Activated CD8-positive, alpha-beta memory T cell treated with anti-CD3 and anti-CD28 coated beads for 1 hour (primary cell): ENCODE data around the gene GVQW3.
"Not testable (repeated sequence)": the region's sequence is repeated elsewhere in the genome, so short reads cannot be mapped to it uniquely, and the experiment has no call there.

ENCODE experiments used
- DNase-seq, 2 donors: peaks; one replicate each; pipeline ENCODE4 v3.0.0-alpha.2; 2020; ENCODE audit warnings: low read depth in 1 of 2; ENCODE audit errors: extremely low read depth in 1 of 2

The GVQW3 gene

DNA sequence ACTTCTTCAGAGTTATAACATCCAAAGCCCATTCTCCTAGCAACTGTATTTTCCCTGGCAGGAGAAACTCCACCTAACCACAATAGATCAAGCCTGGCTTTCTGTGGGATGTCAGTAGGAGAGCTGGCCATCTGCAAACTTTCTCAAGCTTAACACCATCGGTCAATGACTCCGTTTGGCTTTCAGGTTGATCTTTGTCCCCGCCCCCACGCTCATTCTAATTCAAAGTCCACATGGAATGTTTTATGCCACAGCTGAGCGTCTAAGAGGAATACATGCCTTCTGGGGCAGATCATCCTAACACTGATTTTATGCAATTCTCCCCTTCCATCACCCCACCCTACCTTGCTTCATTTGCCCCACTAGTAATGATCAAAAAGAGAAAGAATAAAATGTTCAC, 4.8 kb downstream of the GVQW3 start:
- no peak for DNase-seq

DNA sequence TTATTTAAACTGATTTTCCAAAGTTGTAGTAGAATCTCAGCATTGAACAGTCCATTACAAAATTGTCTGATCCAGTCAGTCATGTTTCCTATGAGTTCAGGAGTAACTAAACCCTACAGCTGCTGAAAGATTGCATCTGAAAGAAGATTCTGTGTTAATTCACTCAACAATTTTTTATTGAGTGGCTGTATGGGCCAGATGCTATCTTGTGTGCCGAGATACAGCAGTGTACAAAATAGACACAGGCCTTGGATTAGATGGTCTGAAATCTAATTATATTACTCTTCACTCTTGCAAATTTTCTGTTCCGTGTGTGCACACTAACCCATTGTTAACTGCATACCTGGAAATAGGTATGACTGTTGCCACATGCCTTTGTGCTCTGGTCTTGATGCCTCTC, 7.3 kb downstream of the GVQW3 start:
- DNase-seq, result no peak

DNA sequence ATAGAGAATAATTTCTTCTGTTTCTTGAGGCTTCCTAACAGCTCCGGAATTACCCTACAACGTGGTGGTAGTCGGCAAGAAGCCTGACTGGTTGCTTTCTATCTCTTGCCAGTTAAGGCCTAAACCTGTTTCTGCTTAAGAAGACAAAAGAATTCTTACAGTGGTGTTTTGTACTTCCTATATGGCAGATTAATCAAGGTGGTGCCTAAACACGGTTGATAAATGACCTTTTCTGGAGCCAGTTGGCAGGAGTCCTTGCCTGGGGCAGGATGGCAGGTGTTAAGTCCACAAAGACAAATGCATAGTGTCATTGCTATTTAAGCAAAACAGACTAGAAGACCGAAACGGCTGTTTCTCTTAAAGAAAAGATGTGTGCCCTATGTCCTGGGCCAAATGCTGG, 9.9 kb downstream of the GVQW3 start:
- DNase-seq, result no peak

DNA sequence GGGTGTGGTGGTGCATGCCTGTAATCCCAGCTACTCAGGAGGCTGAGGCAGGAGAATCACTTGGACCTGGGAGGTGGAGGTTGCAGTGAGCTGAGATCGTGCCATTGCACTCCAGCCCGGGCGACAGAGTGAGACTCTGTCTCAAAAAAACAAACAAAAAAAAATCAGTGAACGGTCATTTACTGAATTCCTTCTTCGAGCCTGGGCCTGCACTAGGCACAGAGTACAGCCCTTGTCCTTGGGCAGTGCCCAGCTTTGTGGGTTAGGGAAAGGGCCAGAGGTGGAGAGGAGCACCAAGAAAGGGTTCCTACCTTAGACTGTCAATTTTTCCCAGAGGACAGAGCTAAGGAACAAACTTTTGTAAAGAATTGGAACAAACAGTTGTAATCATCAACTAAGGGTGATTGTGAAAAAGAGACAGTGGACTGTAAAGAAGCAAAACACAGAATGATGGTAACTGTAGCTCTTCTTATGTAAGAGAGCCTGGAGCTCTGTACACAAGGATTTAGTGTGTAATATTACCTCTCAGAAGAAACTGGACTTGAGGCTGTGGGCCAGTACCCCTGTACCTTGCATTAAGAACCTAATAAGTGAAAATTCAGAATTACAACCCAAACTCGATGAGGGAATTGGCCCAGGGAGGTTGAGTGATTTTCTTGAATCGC, 10.8 kb downstream of the GVQW3 start:
- no peak for DNase-seq

DNA sequence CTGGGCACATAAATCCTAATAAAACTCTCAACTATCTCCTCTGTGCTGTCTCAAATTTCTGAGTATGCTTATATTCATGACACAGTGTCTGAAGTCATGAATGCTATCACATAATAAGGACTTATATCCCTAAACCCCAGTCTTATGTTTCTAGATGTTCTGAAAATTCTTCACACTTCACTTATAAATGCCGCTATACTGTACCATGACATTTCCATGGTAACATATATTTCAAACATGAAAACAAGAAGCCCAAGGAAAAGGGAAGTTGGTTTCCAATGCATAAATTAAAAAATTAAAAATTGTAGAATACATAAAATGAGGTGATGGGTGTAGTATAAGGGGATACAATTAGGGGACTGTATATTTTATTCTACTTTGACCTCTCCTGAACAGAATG, 11.7 kb downstream of the GVQW3 start:
- no peak for DNase-seq

DNA sequence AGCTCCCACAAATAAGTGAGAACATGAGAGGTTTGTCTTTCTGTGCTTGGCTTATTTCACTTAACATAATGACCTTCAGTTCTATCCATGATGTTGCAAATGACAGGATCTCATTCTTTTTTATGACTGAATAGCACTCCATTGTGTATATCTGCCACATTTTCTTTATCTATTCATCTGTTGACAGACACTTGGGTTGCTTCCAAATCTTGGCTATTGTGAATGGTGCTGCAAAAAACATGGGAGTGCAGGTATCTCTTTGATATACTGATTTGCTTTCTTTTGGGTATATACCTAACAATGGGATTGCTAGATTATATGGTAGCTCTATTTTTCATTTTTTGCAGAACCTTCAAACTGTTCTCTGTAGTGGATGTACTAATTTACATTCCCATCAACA, 13.3 kb downstream of the GVQW3 start:
- no peak for DNase-seq

DNA sequence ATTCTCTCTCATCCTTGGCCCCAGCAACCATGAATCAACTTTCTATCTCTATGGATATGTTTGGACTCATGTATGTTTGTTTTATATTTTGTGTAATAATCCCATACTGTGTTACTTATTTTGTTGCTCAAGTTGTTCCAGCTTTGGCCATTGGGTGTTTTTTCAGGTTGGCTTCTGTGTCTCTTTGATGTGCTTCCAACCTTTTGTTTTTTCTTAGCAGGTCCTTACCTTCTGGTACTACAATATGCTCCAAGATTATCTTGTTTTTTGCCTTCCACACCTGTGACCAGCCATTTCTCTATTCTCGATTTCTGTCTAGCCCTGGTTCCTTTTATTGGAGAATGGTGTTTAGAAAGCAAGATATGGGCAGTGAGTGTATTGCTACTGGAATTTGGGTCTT, 14.2 kb downstream of the GVQW3 start:
- DNase-seq, result no peak

DNA sequence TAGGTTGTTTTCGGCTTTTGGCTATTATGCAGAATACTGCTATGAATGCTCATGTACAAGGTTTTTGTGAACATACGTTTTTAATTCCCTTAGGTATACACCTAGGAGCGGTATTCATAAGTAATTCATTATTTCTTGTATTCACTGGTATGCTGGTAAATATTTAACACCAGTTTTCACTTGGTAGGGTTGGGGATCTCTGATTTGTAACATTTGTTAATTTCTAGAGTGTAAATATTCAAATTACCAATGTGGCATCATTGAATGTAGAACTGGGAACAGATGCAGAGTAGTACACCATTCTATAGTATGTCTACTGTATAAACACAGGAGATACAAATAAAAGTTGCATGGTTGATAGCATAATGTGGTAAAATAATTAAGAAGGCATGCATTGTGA, 16.3 kb downstream of the GVQW3 start:
- no peak for DNase-seq

DNA sequence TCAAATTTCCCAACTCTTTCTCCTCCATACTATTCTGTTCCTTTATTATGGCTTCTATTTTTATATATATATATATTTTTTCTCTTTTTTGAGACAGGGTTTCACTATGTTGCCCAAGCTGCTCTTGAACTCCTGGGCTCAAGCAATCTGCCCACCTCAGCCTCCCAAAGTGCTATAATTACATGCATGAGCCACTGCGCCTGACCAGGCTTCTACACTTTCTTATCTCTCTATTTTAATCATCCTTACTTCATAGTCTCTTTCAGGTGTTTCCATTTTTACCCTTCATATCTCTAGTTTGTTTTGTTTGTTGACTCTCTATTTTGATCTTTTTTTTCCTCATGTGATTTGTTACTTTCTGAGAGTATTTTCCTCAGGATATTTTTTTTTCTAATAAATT, 19.8 kb downstream of the GVQW3 start:
- no peak for DNase-seq

DNA sequence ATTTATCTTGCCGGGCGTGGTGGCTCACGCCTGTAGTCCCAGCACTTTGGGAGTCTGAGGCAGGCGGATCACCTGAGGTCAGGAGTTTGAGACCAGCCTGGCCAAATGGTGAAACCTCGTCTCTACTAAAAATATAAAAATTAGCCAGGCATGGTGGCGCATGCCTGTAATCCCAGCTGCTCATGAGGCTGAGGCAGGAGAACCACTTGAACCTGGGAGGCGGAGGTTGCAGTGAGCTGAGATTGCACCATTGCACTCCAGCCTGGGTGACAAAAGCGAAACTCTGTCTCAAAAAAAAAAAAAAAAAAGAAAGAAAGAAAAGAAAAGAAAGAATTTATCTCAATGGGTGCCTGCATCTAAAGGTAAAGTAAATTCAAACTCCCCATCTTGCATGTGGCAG, 20.4 kb downstream of the GVQW3 start:
- DNase-seq, result not testable (repeated sequence)

DNA sequence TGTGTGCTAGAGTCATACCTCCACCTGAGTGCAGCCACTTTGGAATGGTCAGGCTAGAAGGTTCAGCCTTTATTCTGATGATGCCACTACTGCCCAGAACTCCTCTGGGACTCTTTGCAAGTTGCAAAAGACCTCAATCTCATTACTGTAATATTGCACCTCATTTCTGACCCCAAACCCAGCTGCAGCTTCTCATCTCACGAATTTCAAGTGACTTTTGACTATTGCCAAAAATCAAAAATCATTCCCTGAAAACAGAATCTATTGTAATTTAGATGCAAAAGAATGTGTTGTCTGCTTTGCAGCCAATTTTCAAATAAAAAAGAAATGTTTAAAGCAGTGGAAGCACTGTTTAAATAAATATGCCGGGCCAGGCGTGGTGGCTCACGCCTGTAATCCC, 25.2 kb downstream of the GVQW3 start:
- no peak for DNase-seq

DNA sequence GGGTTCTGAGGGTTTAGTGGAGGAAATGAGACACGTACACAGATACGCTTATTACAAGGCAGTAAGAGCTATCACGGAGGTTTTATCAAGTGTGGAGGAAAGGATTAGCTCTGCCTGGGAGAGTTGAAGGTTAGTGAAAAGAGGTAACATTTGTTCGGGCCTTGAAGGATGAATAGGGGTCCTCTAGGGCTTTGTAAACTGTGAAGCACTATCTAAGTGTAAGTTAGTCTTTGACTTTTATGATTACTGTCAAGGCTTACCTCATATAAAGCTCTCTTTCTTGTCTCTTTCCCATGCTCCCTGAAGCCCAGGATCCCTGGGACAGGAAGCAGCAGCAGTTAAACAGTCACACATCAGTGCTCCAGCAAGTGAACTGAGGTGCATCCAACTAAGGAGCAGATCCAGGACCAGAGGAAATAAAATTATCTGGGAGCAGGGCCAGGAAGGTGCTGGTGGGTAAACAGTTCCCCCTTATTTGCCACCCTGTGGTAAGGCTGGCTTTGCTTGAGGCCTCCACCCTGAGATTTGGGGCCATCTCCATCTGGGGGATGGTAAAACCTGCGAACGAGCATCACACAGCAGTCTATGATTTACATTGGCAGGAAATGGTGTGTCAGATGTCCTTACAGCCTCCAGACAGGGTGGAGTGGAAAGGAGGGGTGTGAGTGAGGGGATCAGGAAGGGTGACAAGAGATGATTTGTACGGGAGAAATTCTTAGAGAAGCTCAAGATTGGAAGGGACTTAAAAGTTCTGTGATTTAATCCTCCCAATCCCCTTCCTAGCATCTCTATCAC, 27.2 kb downstream of the GVQW3 start:
- no peak for DNase-seq

DNA sequence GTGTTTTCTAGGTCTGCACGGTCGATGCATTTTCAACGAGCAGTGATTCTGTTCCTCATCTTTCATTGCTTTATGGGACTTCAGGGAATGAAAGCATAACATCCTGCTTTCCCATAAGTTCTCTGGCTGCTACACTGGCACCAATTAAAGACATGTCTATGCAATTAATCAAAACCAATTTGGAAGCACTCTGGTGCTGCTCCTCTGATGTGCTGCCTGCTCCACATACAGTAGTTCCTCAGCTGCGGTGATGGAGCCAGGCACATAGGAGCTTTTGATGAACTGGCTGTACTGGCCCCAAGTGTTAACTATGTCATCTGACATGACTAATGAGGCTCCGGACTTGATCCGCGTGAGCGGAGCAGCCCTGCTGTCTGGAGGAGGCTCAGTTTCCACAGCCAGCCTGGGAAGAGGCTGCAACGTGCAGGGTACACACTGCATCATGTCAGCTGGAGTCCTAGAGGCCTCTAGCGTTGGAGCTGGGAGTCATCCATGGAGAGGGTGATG, 29.8 kb downstream of the GVQW3 start:
- no peak for DNase-seq

DNA sequence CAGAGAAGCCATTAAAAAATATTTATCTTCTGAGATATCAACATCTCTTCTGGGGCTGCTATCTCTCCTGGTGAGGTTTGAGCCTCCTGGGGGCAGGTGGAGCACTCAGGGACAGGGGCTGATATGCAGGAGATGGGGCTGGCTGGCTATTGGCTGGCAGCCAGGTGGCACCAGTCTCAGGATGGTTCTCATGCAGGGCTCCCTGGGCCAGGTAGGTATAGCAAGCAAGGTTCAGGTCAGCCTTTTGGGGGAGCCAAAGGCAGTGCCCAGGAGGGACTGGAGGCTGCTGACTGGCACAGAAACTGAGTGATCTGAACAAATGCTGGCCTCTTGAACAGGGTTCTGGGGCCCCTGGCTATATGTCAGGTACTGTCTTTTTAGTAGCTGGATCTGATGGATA, 34.0 kb downstream of the GVQW3 start:
- no peak for DNase-seq

DNA sequence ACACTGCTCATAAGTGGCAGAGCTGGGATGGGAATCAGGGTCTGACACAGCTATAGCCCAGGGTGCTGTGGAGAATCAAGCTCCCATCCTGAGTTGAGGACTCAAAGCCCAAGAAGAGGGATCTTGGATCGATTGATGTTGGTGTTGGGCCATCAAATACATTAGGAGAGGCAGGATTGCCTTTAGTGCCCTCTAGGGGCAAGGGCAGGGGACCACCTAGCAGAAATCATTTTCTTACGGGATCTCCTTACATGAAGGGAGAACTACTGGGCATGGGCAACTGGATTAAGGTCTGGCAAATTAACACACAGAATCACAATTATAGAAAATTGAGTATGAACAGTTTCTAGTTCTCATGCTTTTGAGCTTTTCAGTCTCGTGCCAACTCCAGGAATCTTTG, 38.8 kb downstream of the GVQW3 start:
- no peak for DNase-seq

DNA sequence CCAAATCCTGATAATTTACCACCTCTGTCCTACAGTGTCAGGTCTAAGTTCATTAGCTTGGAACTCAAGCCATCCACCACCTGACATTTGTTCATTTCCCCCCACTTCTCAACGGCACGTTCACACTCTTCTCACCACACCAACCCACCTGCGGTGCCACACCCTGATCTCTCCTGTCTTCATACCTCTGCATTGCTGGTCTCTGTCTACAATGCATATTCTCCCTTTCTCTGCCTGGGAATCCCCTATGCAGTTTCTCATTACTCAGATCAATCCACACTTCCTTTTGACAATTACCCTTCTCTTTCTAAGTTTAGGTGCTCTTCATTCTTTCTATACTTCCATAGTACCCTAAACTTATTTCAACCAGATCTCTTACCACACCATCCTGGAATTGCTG, 43.3 kb downstream of the GVQW3 start:
- DNase-seq, result no peak

DNA sequence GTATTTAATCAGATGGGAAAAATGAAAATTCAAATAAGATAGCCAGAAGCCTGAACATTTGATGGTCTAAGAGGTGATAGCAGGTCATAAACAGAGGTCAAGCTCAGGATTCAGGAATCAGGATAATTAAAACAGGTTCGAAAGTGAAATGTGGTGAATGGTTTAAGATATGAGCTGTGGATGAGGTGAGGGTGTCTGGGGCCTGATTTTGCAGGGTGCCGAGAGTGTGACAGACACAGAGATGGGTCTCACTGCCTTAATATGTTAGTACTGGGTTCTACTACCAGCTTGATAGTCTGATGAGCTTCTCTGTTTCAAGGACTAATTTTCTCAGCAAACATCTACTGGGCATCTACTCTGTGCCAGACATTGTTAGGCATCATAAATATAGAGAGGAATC, 43.8 kb downstream of the GVQW3 start:
- no peak for DNase-seq

DNA sequence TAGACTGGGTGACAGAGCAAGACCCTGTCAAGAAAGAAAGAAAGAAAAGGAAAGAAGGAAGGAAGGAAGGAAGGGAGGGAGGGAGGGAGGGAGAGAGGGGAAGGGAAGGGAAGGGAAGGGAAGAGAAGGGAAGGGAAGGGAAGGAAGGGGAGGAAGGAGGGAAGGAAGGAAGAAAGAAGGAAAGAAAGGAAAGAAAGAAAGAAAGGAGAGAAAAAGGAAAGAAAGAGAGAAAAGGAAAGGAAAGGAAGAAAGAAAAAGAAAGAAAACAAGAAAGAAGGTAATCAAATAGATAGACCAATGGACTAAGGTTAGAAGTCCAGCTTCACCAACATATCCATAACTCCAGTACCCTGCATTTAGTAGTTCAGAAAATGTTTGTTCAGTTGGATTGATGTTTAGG, 45.5 kb downstream of the GVQW3 start:
- no peak for DNase-seq

DNA sequence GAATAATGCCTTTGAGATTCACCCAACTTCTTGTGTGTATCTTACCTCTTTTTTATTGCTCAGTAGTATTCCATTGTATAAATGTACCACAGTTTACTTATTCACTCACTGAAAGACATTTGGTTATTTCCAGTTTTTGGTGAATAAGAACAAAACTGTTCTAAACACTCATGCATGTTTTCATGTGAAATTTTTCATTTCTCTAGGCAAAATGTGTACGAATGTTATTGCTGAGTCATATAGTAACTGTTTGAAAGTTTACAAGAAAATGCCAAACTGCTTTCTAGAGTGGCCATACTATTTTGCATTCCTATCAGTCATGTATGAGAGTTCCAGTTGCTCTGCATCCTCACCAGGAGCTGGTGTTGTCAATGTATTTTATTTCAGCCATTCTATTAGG, 54.9 kb downstream of the GVQW3 start:
- no peak for DNase-seq

DNA sequence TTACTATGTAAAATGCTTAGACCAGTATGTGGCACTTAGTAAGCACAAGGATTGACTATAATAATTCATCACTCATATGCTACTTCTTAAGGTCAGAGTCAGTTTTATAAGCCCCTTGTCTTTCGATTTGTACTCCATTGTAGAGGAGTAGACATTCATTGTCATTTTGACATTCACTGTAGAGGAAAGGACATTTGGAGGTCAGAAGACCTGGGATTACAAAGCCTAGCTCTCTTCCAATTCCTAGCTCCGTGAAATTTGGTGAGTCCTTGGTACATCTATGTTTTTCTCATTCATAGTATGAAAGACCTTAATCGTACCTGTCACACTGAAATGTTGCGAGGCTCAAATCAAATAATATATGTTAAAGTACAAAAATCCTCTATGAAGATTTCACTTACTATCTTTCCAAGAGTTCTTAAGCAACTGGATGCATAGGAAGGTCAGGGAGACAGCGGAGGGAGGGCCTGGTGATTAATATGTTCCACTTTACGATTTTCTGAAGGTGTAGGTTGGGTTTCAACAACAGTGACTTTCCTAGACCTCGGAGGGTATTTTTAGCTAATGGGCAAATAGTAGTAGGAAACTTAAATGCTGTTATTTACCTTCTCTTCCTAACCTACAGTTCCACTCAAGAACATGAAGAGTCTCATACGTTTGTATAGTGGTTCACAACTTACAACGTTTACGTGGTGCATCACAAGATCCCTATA, 62.3 kb downstream of the GVQW3 start:
- DNase-seq, result no peak

DNA sequence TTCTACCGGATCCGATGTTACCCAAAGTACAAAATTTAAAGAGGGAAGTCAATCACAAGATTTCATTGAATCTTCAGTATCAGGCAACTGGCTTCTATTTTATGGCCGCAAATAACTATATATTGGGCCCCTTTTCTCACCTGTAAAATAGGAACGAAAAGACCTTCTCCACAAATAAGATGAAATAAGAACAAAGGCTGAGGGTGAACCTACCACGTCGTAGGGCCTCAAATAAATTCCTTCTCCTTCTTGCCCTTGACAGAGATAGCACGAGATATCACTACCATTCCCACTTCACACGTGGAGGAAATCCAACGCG, 62.9 kb downstream of the GVQW3 start:
- DNase-seq, result no peak
